NCI-H1417 (cell line): Measurements from ENCODE around the gene PAH.
A peak's percentile ranks its signal among the peaks of the same experiment; 100 is the strongest.

Experiments
- DNase-seq, 3 experiments: peaks; one replicate each; lab custom pipeline; 2025; lab: John Stamatoyannopoulos, UW

Gene PAH

DNA sequence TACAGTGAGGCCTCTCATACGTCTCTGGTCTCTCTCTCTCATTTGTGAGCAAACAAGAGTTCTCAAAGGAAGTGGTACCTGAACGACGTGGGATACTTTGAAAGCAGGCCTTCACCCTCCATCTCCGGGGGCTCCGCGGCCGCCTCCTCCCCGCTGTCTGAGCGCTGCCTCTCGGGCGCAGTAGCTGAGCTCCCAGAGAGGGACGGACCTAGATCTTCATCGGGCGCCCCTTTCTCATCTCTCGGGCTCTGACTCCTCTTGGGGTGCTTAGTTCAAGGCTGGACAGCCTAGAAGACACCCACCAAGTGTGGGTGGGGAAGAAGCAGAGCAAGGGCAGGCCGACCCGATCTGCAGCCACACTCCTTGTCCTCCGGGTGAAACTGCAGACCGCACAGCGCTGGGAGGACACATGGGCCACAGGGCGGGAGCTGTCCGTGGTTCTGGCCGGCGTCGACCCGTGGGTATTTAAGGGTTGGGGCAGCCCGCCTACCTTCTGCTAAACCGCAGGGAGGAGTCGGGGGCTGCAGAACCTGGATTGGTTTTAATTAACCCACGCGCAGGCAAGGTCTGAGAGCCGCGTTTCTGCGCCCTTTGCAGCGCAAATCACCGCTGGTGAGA is 92.7 kb downstream of the PAH start:
- DNase-seq, result no peak

- DNase-seq, result no peak
Measured at GRCh38 chr12:102821149-102821548, 95.9 kb downstream of the PAH start.

- DNase-seq, result peak; percentile 24 to 64 (median 46)
Measured at GRCh38 chr12:102816816-102817434, 100.1 kb downstream of the PAH start.

- no peak for DNase-seq
Measured at GRCh38 chr12:102814691-102815367, 102.2 kb downstream of the PAH start.

GRCh38 chr12:102812344-102812743 is 104.7 kb downstream of the PAH start:
- DNase-seq, result peak in 1 of 3 experiments; percentile 29

DNA sequence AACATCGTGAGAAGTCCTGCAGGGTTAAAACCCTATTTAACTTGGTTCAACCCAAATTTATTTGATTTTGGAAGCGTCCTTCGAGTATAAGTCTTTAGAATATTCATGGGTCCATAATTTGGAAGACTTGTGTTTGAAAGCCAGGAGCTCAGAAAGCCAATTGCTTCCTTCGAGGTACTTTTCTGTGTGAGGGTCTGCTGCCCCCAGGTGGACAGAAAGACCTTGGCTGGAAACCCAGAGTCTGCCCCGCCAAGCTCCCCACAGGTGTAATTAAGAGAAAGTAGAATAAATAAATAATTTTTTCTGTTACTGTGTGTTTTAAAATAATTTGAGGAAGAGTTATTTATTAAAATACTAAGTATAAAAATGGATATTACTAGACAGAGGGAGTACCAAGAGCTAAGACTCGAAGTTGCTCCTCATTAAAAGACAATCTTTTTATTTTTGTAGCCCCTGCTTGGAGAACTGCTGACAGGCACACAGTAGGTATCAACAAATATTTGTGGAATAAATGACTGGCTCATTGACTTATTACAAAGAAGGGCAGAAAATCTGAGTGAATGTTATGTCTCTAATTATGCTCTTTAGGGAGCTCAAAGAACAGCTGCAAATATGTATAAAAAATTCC is 105.8 kb downstream of the PAH start:
- peak; percentile 42 to 82 (median 50) for DNase-seq

DNA sequence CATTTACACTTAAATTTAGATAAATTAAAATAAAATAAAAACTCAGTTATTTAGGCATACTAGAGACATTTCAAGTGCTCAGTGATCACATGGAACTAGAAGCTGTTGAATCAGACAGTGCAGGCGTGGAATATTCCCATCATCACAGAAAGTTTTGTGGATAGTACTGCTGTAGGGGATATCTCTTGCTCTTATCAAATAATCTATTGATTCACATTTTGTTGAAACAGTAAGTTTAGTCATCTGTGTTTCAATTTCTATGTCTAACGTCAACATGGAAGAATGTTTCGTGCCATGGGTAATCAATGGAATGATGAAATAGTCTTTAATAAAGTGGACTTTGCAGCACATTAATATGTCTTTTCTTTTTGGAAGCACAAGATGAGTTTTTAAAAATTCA is 108.6 kb downstream of the PAH start:
- DNase-seq, result no peak

- DNase-seq, result no peak
Measured at GRCh38 chr12:102806592-102806991, 110.5 kb downstream of the PAH start.

DNA sequence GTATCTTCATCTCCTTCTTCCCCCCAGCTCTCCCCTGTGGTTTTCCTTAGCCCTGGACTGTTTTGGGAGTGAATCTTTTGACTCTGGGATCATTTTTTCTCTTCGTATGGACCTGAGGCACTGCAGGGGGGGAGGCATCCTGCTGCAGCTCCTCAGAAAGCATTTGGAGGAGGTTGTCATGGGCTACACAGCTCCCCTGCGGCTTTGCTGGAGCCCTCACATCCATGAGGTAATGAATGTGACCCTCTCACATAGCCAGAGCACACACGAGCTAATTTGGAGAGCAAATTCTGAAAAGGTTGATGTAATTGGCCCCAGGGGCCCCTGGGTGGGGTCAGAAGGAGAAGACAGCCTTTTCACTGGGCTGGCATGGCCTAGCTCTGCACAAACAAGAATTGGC is 110.9 kb downstream of the PAH start:
- DNase-seq, result peak in 2 of 3 experiments; percentile 33 to 64

DNA sequence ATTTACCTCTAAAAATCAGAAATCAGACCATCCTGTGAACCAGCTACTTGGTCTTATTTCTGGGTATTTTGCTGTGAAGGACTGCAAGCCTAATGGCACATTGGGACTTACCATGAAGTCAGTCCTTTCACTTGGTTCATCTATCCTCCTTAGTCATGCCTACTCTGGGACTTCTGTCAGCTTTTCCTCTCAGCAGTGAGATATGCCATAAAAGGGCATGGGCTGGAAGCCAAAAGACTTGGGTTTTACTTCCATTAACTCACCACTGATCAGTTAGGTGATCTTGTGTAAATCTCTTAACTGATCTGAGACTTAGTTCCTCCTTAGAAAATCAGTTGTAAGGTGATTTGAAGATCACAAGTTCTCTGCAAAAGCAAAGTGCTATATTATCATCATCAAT is 116.5 kb downstream of the PAH start:
- no peak for DNase-seq

GRCh38 chr12:102799229-102799628 is 117.8 kb downstream of the PAH start:
- no peak for DNase-seq

DNA sequence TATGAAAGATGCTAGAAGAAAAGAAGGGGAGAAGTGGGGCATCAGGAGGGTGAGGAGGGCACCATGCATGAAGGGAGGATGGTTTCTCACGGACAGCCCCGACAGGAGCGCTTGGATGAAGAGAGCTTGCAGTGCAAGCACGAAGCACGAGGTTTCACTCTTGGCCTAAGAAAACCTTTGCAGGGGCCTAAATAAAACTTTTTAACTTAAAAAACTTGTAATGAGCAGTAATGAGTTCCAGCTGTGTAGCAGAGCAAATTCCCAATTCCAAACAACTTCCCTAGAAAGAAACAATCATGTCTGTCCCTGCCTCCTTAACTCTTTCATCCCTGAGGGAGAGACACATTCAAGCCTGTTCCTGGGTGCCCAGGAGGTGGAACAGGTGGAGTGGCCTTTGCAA is 119.5 kb downstream of the PAH start:
- DNase-seq, result no peak

GRCh38 chr12:102793921-102794320 is 123.1 kb downstream of the PAH start:
- no peak for DNase-seq
